ENCODE results near the gene OR4A47. TPM values are rescaled to one million over a fixed set of nuclear protein-coding genes. Genes with fewer than 3 reads are reported as not detected.
"Not testable (repeated sequence)": the region's sequence is repeated elsewhere in the genome, so short reads cannot be mapped to it uniquely, and the experiment has no call there.

The OR4A47 gene, protein sequence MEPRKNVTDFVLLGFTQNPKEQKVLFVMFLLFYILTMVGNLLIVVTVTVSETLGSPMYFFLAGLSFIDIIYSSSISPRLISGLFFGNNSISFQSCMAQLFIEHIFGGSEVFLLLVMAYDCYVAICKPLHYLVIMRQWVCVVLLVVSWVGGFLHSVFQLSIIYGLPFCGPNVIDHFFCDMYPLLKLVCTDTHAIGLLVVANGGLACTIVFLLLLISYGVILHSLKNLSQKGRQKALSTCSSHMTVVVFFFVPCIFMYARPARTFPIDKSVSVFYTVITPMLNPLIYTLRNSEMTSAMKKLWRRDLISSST
- total RNA-seq (not detected), polyA plus RNA-seq (not detected)

DNA sequence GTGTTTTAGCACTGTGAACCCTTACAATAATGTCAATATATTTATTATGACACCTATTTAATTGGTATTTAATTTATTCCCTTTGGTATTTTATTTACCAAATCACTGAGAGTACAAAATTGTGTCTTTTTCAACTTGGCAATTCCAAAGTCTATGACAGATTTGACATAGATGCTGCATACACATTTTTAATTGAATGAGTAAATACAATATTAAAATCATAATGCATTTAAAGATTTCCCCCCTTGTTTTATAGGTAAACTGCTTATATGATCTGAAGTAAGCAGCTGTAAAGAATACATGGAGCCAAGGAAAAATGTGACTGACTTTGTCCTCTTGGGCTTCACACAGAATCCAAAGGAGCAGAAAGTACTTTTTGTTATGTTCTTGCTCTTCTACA, at the start of gene OR4A47:
Gene OR4A47 (plus strand): TSS at position 301 of the 400 bp plus-strand sequence. CDS start 0 bp downstream, at position 301.
- DNase-seq (ENCODE audit: low spot score); H3K27ac ChIP-seq (ENCODE audit: low read depth in 1 of 2, low read length in 2 of 2); H3K9me3 ChIP-seq (ENCODE audit: control insufficient read depth in 4 of 4, low read length in 3 of 4); H3K4me3 ChIP-seq (ENCODE audit: low read depth in 1 of 3, low read length in 3 of 3); H3K36me3 ChIP-seq (ENCODE audit: control insufficient read depth in 4 of 4, insufficient read depth in 3 of 4, low read depth in 1 of 4, low read length in 3 of 4); H3K9ac ChIP-seq (ENCODE audit: low read depth in 1 of 2, low read length in 2 of 2); H3K4me1 ChIP-seq (ENCODE audit: control insufficient read depth in 4 of 4, insufficient read depth in 4 of 4, low read length in 3 of 4); H3K27me3 ChIP-seq (ENCODE audit: control insufficient read depth in 4 of 4, insufficient read depth in 4 of 4, low read length in 3 of 4): not testable (repeated sequence)

DNA sequence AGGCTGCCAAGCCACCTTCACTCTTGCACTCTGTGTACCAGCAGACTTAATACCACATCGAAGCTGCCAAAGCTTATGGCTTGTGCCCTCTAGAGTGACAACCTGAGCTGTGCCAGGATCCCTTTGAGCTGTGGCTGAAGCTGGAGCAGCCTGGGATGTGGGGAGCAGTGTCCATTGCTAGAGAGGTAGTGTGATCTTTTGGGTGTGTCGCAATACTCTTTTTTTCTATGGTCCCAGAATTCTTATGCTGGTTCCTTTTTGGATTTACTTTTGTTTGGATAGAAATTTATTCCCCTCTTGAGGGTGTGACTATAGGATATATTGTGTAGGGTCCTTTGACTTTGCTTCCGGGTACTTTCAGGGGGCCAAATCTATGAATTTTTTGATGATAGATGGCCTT, 32.7 kb upstream of the OR4A47 start:
- 58% methylated on average over 3 of the region's 3 CpGs for WGBS

DNA sequence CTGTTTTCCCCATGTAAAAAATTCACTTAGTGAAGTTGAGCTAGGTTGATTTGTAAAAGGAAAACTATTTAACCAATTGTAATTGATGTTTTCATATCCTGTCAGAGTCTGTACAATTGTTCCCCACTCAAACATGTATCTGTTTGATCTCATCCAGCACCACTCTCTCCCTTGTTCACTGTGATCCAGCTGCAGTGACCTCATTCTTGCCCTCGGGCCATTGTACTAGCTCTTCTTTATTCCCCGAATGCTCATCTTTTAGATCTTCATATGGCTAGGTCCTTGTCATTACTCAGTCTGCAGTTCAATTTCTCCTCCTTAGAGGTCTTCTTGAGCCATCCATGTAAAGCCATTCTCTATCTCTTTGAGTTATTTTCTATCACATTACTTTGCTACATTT, 14.6 kb upstream of the OR4A47 start:
- H3K4me1 ChIP-seq (ENCODE audit: control insufficient read depth in 4 of 4, insufficient read depth in 4 of 4, low read length in 3 of 4); H3K9me3 ChIP-seq (ENCODE audit: control insufficient read depth in 4 of 4, low read length in 3 of 4); DNase-seq (ENCODE audit: low spot score); H3K4me3 ChIP-seq (ENCODE audit: low read depth in 1 of 3, low read length in 3 of 3); H3K27me3 ChIP-seq (ENCODE audit: control insufficient read depth in 4 of 4, insufficient read depth in 4 of 4, low read length in 3 of 4); H3K9ac ChIP-seq (ENCODE audit: low read depth in 1 of 2, low read length in 2 of 2); H3K36me3 ChIP-seq (ENCODE audit: control insufficient read depth in 4 of 4, insufficient read depth in 3 of 4, low read depth in 1 of 4, low read length in 3 of 4); H3K27ac ChIP-seq (ENCODE audit: low read depth in 1 of 2, low read length in 2 of 2): not testable (repeated sequence)
- WGBS = 63% methylated on average over 2 of the region's 2 CpGs

More for the DNA sequence above, 32.7 kb upstream of the OR4A47 start:
- H3K36me3 ChIP-seq (ENCODE audit: control insufficient read depth in 4 of 4, insufficient read depth in 3 of 4, low read depth in 1 of 4, low read length in 3 of 4); H3K27me3 ChIP-seq (ENCODE audit: control insufficient read depth in 4 of 4, insufficient read depth in 4 of 4, low read length in 3 of 4); DNase-seq (ENCODE audit: low spot score); H3K4me1 ChIP-seq (ENCODE audit: control insufficient read depth in 4 of 4, insufficient read depth in 4 of 4, low read length in 3 of 4); H3K9ac ChIP-seq (ENCODE audit: low read depth in 1 of 2, low read length in 2 of 2); H3K27ac ChIP-seq (ENCODE audit: low read depth in 1 of 2, low read length in 2 of 2); H3K9me3 ChIP-seq (ENCODE audit: control insufficient read depth in 4 of 4, low read length in 3 of 4); H3K4me3 ChIP-seq (ENCODE audit: low read depth in 1 of 3, low read length in 3 of 3): not testable (repeated sequence)

DNA sequence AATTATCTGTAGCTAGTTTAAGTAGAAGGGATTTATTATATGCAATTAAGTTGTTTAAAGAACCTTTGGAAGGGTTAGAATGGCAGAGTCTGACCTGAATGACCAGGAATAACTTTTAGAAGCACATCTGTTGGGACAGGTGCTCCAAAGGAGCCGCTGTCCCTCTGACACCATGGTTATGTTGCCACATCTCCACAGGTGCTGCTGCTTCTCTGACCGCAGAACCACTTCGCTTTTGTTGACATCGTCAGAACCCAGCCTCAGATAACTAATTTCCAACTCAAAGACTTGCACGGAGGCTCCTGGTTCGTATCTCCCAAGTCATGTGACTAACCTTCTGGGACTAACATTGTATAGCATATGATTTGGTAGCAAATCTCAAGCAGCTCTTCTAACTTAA, 13.9 kb upstream of the OR4A47 start:
- 69% methylated on average over 6 of the region's 6 CpGs for WGBS

DNA sequence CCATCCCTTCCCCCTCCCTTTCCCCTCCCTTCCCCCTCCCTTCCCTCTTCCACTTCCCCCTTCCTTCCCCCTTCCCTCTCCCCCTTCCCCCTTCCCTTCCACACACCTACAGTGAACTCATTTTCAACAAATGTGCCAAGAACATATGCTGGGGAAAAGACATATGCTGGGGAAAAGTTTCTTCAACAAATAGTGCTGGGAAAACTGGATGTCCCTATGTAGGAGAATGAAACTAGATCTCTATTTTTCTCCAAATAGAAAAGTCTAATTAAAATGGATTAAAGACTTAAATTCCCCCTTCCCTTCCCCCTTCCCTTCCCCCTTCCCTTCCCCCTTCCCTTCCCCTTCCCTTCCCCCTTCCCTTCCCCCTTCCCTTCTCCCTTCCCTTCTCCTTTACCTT, 17.6 kb downstream of the OR4A47 start:
- not testable (repeated sequence) for H3K27me3 ChIP-seq (ENCODE audit: control insufficient read depth in 4 of 4, insufficient read depth in 4 of 4, low read length in 3 of 4); H3K9ac ChIP-seq (ENCODE audit: low read depth in 1 of 2, low read length in 2 of 2); DNase-seq (ENCODE audit: low spot score); H3K36me3 ChIP-seq (ENCODE audit: control insufficient read depth in 4 of 4, insufficient read depth in 3 of 4, low read depth in 1 of 4, low read length in 3 of 4); H3K4me1 ChIP-seq (ENCODE audit: control insufficient read depth in 4 of 4, insufficient read depth in 4 of 4, low read length in 3 of 4); H3K4me3 ChIP-seq (ENCODE audit: low read depth in 1 of 3, low read length in 3 of 3); H3K9me3 ChIP-seq (ENCODE audit: control insufficient read depth in 4 of 4, low read length in 3 of 4); H3K27ac ChIP-seq (ENCODE audit: low read depth in 1 of 2, low read length in 2 of 2)

More for the DNA sequence above, 13.9 kb upstream of the OR4A47 start:
- H3K4me3 ChIP-seq (ENCODE audit: low read depth in 1 of 3, low read length in 3 of 3); H3K27me3 ChIP-seq (ENCODE audit: control insufficient read depth in 4 of 4, insufficient read depth in 4 of 4, low read length in 3 of 4); H3K9ac ChIP-seq (ENCODE audit: low read depth in 1 of 2, low read length in 2 of 2); DNase-seq (ENCODE audit: low spot score); H3K4me1 ChIP-seq (ENCODE audit: control insufficient read depth in 4 of 4, insufficient read depth in 4 of 4, low read length in 3 of 4); H3K36me3 ChIP-seq (ENCODE audit: control insufficient read depth in 4 of 4, insufficient read depth in 3 of 4, low read depth in 1 of 4, low read length in 3 of 4); H3K9me3 ChIP-seq (ENCODE audit: control insufficient read depth in 4 of 4, low read length in 3 of 4); H3K27ac ChIP-seq (ENCODE audit: low read depth in 1 of 2, low read length in 2 of 2): not testable (repeated sequence)

DNA sequence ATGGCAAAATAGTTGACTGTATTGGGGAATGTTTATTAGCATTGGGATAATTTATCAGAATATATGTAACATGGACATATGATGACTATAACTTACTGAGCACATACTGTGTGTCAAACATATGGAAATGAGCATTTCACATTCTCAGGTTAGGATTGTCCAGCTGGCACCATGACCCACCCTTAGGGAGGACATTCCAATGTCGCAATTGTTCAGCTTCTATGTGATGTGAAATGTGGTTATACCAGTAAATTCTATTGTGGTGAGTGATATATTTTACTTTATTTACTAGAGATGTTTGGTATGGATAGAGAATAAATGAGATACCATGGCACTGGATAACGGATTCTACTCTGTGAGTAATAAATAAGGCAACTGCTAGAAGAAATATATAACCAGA, 50.4 kb downstream of the OR4A47 start:
- no peak overlapping the region for H3K9ac ChIP-seq (ENCODE audit: low read depth in 1 of 2, low read length in 2 of 2)
- no peaks in the 10 kb centered on the region for H3K27me3 ChIP-seq (ENCODE audit: control insufficient read depth in 4 of 4, insufficient read depth in 4 of 4, low read length in 3 of 4)
- no peaks in the 10 kb centered on the region for H3K9me3 ChIP-seq (ENCODE audit: control insufficient read depth in 4 of 4, low read length in 3 of 4)
- H3K4me3 ChIP-seq (ENCODE audit: low read depth in 1 of 3, low read length in 3 of 3) = no peak overlapping the region
- no peak overlapping the region for H3K27ac ChIP-seq (ENCODE audit: low read depth in 1 of 2, low read length in 2 of 2)
- WGBS = 46% methylated on average over 2 of the region's 2 CpGs
- H3K36me3 ChIP-seq (ENCODE audit: control insufficient read depth in 4 of 4, insufficient read depth in 3 of 4, low read depth in 1 of 4, low read length in 3 of 4) = no peaks in the 10 kb centered on the region
- no peaks in the 10 kb centered on the region for H3K4me1 ChIP-seq (ENCODE audit: control insufficient read depth in 4 of 4, insufficient read depth in 4 of 4, low read length in 3 of 4)
- no peak for DNase-seq (ENCODE audit: low spot score)
- TF ChIP-seq FOXA1 (IDR thresholded peaks at IDR 0.05) (no peak), TAF1 (conservative IDR thresholded peaks at IDR 0.05) (no peak), JUND (IDR thresholded peaks at IDR 0.05) (no peak), YY1 (IDR thresholded peaks at IDR 0.05) (no peak), HNF4G (IDR thresholded peaks at IDR 0.05) (no peak), SP1 (IDR thresholded peaks at IDR 0.05) (no peak)
- TF ChIP-seq, protein P1, sequence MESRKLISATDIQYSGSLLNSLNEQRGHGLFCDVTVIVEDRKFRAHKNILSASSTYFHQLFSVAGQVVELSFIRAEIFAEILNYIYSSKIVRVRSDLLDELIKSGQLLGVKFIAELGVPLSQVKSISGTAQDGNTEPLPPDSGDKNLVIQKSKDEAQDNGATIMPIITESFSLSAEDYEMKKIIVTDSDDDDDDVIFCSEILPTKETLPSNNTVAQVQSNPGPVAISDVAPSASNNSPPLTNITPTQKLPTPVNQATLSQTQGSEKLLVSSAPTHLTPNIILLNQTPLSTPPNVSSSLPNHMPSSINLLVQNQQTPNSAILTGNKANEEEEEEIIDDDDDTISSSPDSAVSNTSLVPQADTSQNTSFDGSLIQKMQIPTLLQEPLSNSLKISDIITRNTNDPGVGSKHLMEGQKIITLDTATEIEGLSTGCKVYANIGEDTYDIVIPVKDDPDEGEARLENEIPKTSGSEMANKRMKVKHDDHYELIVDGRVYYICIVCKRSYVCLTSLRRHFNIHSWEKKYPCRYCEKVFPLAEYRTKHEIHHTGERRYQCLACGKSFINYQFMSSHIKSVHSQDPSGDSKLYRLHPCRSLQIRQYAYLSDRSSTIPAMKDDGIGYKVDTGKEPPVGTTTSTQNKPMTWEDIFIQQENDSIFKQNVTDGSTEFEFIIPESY (IDR thresholded peaks at IDR 0.05) = no peak
- TF ChIP-seq, protein P2, sequence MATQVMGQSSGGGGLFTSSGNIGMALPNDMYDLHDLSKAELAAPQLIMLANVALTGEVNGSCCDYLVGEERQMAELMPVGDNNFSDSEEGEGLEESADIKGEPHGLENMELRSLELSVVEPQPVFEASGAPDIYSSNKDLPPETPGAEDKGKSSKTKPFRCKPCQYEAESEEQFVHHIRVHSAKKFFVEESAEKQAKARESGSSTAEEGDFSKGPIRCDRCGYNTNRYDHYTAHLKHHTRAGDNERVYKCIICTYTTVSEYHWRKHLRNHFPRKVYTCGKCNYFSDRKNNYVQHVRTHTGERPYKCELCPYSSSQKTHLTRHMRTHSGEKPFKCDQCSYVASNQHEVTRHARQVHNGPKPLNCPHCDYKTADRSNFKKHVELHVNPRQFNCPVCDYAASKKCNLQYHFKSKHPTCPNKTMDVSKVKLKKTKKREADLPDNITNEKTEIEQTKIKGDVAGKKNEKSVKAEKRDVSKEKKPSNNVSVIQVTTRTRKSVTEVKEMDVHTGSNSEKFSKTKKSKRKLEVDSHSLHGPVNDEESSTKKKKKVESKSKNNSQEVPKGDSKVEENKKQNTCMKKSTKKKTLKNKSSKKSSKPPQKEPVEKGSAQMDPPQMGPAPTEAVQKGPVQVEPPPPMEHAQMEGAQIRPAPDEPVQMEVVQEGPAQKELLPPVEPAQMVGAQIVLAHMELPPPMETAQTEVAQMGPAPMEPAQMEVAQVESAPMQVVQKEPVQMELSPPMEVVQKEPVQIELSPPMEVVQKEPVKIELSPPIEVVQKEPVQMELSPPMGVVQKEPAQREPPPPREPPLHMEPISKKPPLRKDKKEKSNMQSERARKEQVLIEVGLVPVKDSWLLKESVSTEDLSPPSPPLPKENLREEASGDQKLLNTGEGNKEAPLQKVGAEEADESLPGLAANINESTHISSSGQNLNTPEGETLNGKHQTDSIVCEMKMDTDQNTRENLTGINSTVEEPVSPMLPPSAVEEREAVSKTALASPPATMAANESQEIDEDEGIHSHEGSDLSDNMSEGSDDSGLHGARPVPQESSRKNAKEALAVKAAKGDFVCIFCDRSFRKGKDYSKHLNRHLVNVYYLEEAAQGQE (IDR thresholded peaks at IDR 0.05) = no peak
- TF ChIP-seq, protein P3, sequence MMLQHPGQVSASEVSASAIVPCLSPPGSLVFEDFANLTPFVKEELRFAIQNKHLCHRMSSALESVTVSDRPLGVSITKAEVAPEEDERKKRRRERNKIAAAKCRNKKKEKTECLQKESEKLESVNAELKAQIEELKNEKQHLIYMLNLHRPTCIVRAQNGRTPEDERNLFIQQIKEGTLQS (IDR thresholded peaks at IDR 0.05) = no peak

Measured in liver (tissue), 9 donors.